DND-41 (cell line): ENCODE measurements around the gene MYADML2.

Source experiments
- ATAC-seq: fragments of 200-7000 bp; cut with Tn5 transposase; 3 replicates; pipeline ENCODE4 v1.9.1; 2021; ENCODE audit warnings: low read depth; ENCODE audit not compliant: insufficient read depth
- DNase-seq: peaks from one replicate; pipeline ENCODE4 v3.0.0-alpha.2; 2020
- H2AFZ ChIP-seq: 2 replicates; pipeline ENCODE4 v1.6.0; 2012; ENCODE audit warnings: low read depth, low read length
- H3K27ac ChIP-seq: 2 replicates; pipeline ENCODE4 v1.5.1; 2012; ENCODE audit warnings: low read length, inconsistent platforms
- H3K27me3 ChIP-seq: fragments of 200-600 bp; sonication (generic); 2 replicates; pipeline ENCODE4 v1.6.0; 2012; ENCODE audit warnings: low read length, mild to moderate bottlenecking, inconsistent platforms; ENCODE audit not compliant: insufficient read depth, poor library complexity
- H3K36me3 ChIP-seq: 2 replicates; pipeline ENCODE4 v1.5.1; 2012; ENCODE audit warnings: low read length, inconsistent platforms; ENCODE audit not compliant: insufficient read depth
- H3K4me1 ChIP-seq: 2 replicates; pipeline ENCODE4 v1.5.1; 2012; ENCODE audit warnings: mild to moderate bottlenecking, low read length; ENCODE audit not compliant: insufficient read depth
- H3K4me2 ChIP-seq: 2 replicates; pipeline ENCODE4 v1.6.0; 2012; ENCODE audit warnings: mild to moderate bottlenecking, moderate library complexity, low read length, inconsistent platforms; ENCODE audit not compliant: insufficient read depth
- H3K4me3 ChIP-seq, 2 experiments: fragments of 200-600 bp in 1 of 2; shearing (Covaris generic) in 1 of 2; 2 replicates each; pipeline ENCODE4 v1.5.1; 2012 to 2016; ENCODE audit warnings: inconsistent platforms in 2 of 2, low read length in 2 of 2, mild to moderate bottlenecking in 2 of 2, low read depth in 1 of 2, moderate library complexity in 1 of 2
- H3K79me2 ChIP-seq: 2 replicates; pipeline ENCODE4 v1.6.0; 2012; ENCODE audit warnings: low read length, inconsistent platforms; ENCODE audit not compliant: insufficient read depth
- H3K9ac ChIP-seq: 2 replicates; pipeline ENCODE4 v1.6.0; 2012; ENCODE audit warnings: low read depth, mild to moderate bottlenecking, inconsistent platforms, low read length, moderate library complexity
- H3K9me3 ChIP-seq: 2 replicates; pipeline ENCODE4 v1.5.1; 2012; ENCODE audit warnings: low read length, moderate library complexity, mild to moderate bottlenecking, inconsistent platforms; ENCODE audit not compliant: insufficient read depth, severe bottlenecking
- H4K20me1 ChIP-seq: 2 replicates; pipeline ENCODE4 v1.6.0; 2012; ENCODE audit warnings: low read length; ENCODE audit not compliant: insufficient read depth
- EZH2 ChIP-seq: IDR thresholded peaks from 3 replicates; pipeline ENCODE4 v1.6.1; 2012; ENCODE audit warnings: borderline replicate concordance, low read depth, mild to moderate bottlenecking, moderate library complexity, low read length, inconsistent platforms; ENCODE audit not compliant: severe bottlenecking
- TF ChIP-seq, protein P1 (sequence below): IDR thresholded peaks from 2 replicates; pipeline ENCODE4 v1.5.1; 2012; ENCODE audit warnings: borderline replicate concordance, low read length, moderate library complexity, mild to moderate bottlenecking; ENCODE audit not compliant: poor library complexity, severe bottlenecking; ENCODE audit errors: extremely low read depth

The MYADML2 gene

DNA sequence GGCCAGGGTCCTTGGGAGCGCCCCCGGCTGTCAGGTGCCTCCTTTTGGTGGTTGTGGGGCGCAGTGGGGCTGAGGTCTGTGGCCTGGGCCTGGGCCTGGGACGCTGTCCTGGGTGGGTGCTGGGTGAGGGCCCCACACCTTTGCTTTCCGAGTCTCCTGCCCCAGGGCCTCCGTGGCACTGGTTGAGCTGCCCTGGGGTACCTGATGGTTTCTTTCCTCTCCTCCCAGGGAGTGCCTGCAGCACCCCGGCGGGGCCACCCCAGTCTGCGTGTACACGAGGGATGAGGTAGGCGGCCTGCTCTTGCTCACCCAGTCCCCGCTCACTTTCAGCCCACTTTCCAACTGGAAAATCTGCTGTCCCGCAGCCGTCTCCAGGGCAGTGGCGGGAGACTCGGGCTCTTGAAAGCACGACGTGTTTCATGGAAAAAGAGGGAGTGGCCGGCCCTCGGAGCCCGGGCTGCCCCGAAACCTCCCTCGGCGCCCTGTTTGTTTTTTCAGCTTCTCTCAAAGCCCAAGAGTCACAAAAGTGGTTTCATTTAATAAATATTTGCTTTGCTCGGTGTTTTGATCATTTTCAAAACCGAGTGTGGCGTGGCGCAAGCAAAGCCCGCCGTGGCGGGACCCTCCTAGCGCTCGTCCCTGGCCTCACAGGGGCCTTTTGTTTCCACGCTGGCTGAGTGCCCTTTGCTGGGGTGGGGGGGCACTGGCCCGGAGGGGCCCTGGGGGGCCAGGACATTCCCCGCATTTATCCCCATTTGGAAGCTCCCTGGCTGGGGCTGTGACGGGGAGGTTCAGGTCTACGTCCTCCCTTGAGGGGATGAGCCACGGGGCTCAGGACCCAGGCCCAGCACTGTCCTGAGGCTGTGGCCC lies 47.8 kb upstream of the MYADML2 start:
- no peaks in the 10 kb centered on the region for H3K36me3 ChIP-seq
- TF ChIP-seq, protein P1, sequence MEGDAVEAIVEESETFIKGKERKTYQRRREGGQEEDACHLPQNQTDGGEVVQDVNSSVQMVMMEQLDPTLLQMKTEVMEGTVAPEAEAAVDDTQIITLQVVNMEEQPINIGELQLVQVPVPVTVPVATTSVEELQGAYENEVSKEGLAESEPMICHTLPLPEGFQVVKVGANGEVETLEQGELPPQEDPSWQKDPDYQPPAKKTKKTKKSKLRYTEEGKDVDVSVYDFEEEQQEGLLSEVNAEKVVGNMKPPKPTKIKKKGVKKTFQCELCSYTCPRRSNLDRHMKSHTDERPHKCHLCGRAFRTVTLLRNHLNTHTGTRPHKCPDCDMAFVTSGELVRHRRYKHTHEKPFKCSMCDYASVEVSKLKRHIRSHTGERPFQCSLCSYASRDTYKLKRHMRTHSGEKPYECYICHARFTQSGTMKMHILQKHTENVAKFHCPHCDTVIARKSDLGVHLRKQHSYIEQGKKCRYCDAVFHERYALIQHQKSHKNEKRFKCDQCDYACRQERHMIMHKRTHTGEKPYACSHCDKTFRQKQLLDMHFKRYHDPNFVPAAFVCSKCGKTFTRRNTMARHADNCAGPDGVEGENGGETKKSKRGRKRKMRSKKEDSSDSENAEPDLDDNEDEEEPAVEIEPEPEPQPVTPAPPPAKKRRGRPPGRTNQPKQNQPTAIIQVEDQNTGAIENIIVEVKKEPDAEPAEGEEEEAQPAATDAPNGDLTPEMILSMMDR, result no peak
- no peak for TF ChIP-seq EZH2
- no peak overlapping the region for H3K4me2 ChIP-seq
- no peak overlapping the region for H3K27ac ChIP-seq
- ATAC-seq, result no peak
- H2AFZ ChIP-seq, result no peak overlapping the region
- peaks cover 13% of the 10 kb centered on the region; the same call in 1 of the 2 replicates for H4K20me1 ChIP-seq
- H3K4me1 ChIP-seq, result no peaks in the 10 kb centered on the region
- H3K27me3 ChIP-seq, result no peaks in the 10 kb centered on the region
- H3K79me2 ChIP-seq, result peaks cover 8% of the 10 kb centered on the region; the same call in 1 of the 2 replicates
- no peak for DNase-seq
- H3K9ac ChIP-seq, result no peak overlapping the region
- H3K9me3 ChIP-seq, result no peaks in the 10 kb centered on the region
- H3K4me3 ChIP-seq, result no peak overlapping the region

DNA sequence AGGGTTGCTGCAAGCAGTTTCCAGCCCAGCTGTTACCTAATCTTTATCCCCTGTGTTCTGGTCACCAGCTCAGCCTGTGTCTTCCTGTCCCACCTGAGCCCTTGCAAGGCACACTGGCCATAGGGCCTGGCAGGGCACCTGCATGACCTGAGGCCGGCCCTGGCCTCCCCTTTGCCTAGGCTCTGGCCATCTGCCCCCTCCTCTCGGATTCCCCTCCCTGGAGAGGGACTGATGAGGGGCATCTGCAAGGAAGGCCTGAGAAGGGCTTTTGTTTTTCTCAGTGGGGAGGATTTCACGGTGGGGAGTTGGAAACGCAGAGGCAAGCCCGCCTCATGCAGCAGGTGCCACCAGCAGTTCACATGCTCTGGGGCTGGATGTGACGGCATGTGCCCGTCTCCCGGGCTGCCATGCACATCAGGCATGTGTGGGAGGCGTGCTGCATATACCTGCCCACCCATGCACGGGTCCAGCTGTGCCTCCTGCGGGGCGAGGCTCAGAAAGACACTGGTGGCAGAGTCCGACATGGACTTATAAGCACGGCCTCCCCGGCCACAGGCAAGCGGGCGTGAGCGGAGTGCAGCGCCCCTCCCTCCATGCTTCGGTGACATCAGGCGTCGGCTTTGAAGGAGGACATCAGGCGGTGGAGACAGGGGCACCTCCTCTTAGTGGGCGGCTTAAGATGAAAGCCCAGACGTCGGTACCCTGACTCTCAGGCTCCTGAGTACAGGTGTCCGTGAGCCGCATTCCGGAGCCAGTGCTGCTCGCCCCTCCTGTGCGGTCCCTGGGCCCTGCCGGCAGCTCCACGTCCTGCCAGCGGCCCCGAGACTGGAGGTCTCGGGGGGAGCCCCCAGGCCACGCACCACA lies 46.9 kb upstream of the MYADML2 start:
- no peak overlapping the region for H3K4me2 ChIP-seq
- TF ChIP-seq, protein P1, result no peak
- TF ChIP-seq EZH2, result no peak
- no peak overlapping the region for H3K4me3 ChIP-seq
- peaks cover 18% of the 10 kb centered on the region; the same call in 1 of the 2 replicates for H4K20me1 ChIP-seq
- peaks cover 8% of the 10 kb centered on the region; the same call in 1 of the 2 replicates for H3K79me2 ChIP-seq
- H3K36me3 ChIP-seq, result no peaks in the 10 kb centered on the region; the same call in 1 of the 2 replicates
- no peak overlapping the region for H2AFZ ChIP-seq
- DNase-seq (no peak), ATAC-seq (no peak)
- H3K9ac ChIP-seq, result no peak overlapping the region
- no peaks in the 10 kb centered on the region for H3K27me3 ChIP-seq
- no peak overlapping the region for H3K27ac ChIP-seq
- no peaks in the 10 kb centered on the region for H3K4me1 ChIP-seq
- H3K9me3 ChIP-seq, result no peaks in the 10 kb centered on the region

DNA sequence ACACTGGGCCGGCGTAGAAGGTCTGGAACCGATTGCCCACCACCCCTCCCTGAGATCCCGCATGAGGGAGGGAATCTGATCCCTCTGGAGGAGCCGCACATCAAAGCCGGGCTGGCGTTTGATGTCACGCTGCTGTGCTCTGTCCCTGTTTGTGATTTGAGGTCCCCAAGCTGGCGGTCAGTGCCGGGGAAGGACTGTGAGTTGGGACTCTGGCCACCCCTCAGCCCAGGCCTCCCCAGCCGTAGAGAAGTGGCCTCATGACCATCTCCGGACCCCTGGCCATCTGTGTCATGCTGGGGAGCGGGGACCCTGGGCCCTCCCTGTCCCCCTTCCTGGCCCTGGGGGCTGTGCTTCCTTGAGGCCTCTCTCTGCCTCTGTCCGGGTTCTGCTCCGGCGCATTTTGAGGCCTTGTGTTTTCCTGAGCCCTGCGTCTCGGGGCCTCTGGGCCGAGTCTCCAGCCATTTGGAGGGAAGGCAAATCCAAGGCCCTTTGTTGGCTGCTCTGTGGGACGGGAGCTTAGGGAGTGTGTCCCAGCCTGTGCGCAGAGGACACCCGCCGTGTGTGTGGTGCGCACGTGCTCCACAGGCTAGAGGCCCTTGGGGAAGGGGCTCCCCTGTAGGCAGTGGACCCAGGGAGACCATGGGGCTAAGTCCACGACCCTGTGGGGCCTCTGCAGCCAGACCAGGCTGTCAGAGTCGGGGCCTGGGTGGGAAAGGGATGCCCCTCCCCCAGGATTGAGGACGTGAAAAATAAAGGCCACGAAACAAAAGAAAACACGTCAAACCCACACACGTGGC lies 45.5 kb upstream of the MYADML2 start:
- no peak overlapping the region for H3K4me2 ChIP-seq
- H3K27ac ChIP-seq, result no peak overlapping the region
- DNase-seq, result no peak
- H2AFZ ChIP-seq, result no peak overlapping the region
- no peak for ATAC-seq
- H4K20me1 ChIP-seq, result peaks cover 18% of the 10 kb centered on the region; the same call in 1 of the 2 replicates
- H3K27me3 ChIP-seq, result no peaks in the 10 kb centered on the region
- no peak overlapping the region for H3K4me3 ChIP-seq
- no peaks in the 10 kb centered on the region for H3K4me1 ChIP-seq
- no peaks in the 10 kb centered on the region for H3K9me3 ChIP-seq
- H3K36me3 ChIP-seq, result no peaks in the 10 kb centered on the region; the same call in 1 of the 2 replicates
- no peak overlapping the region for H3K9ac ChIP-seq
- peaks cover 8% of the 10 kb centered on the region; the same call in 1 of the 2 replicates for H3K79me2 ChIP-seq
- TF ChIP-seq EZH2, result no peak
- TF ChIP-seq, protein P1, result no peak
